ENCODE data around the gene TDRKH.

The TDRKH gene

GRCh38 chr1:151823175-151823574 is 32.9 kb upstream of the TDRKH start:
- no peak for DNase-seq (ENCODE audit: low read depth, low spot score)
- in situ Hi-C loops (cut with HindIII; ENCODE audit: low sequenced_read_pairs): no loop called here
- no peak for TF ChIP-seq CTCF (IDR thresholded peaks at IDR 0.05; ENCODE audit: low read depth, low read length)
- H3K4me3 ChIP-seq (ENCODE audit: low read depth, low read length): no peak overlapping the region

GRCh38 chr1:151822404-151822803 is 32.1 kb upstream of the TDRKH start:
- no peak for TF ChIP-seq CTCF (IDR thresholded peaks at IDR 0.05; ENCODE audit: low read depth, low read length)
- H3K4me3 ChIP-seq (ENCODE audit: low read depth, low read length): no peak overlapping the region
- no peak for DNase-seq (ENCODE audit: low read depth, low spot score)
- in situ Hi-C loops (cut with HindIII; ENCODE audit: low sequenced_read_pairs): no loop called here

- TF ChIP-seq CTCF (IDR thresholded peaks at IDR 0.05; ENCODE audit: low read depth, low read length): no peak
- no peak for DNase-seq (ENCODE audit: low read depth, low spot score)
- in situ Hi-C loops (cut with HindIII; ENCODE audit: low sequenced_read_pairs): no loop called here
- H3K4me3 ChIP-seq (ENCODE audit: low read depth, low read length): no peak overlapping the region
Observed at GRCh38 chr1:151820940-151821339, 30.6 kb upstream of the TDRKH start.

- no peak for DNase-seq (ENCODE audit: low read depth, low spot score)
- in situ Hi-C loops (cut with HindIII; ENCODE audit: low sequenced_read_pairs): no loop called here
- no peak for TF ChIP-seq CTCF (IDR thresholded peaks at IDR 0.05; ENCODE audit: low read depth, low read length)
- H3K4me3 ChIP-seq (ENCODE audit: low read depth, low read length): no peak overlapping the region
Observed at GRCh38 chr1:151819976-151820623, 29.8 kb upstream of the TDRKH start.

GRCh38 chr1:151819227-151819835 is 29.0 kb upstream of the TDRKH start:
- in situ Hi-C loops (cut with HindIII; ENCODE audit: low sequenced_read_pairs): no loop called here
- H3K4me3 ChIP-seq (ENCODE audit: low read depth, low read length): no peak overlapping the region
- TF ChIP-seq CTCF (IDR thresholded peaks at IDR 0.05; ENCODE audit: low read depth, low read length): no peak
- no peak for DNase-seq (ENCODE audit: low read depth, low spot score)

GRCh38 chr1:151817353-151817730 is 27.0 kb upstream of the TDRKH start:
- in situ Hi-C loops (cut with HindIII; ENCODE audit: low sequenced_read_pairs): no loop called here
- no peak for DNase-seq (ENCODE audit: low read depth, low spot score)
- no peak for TF ChIP-seq CTCF (IDR thresholded peaks at IDR 0.05; ENCODE audit: low read depth, low read length)
- no peak overlapping the region for H3K4me3 ChIP-seq (ENCODE audit: low read depth, low read length)

Measured in astrocyte of the spinal cord (primary cell).